Hematopoietic multipotent progenitor cell treated with erythropoietin and hydrocortisone succinate and interleukin-3 and kit ligand, for 6 days (in vitro differentiated cells): ENCODE data around the gene ATP10B.
"Not testable (repeated sequence)": the region's sequence is repeated elsewhere in the genome, so short reads cannot be mapped to it uniquely, and the experiment has no call there.

Experiments used
- DNase-seq: peaks from one replicate; pipeline ENCODE4 v3.0.0-alpha.2; 2015

The ATP10B gene

DNA sequence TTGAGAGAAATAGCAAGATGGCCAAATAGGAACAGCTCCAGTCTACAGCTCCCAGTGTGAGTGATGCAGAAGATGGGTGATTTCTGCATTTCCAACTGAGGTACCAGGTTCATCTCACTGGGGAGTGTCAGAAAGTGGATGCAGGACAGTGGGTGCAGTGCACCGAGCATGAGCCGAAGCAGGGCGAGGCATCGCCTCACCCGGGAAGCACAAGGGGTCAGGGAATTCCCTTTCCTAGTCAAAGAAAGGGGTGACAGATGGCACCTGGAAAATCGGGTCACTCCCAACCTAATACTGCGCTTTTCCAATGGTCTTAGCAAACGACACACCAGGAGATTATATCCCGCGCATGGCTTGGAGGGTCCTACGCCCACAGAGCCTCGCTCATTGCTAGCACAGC lies 39.0 kb downstream of the ATP10B start:
- not testable (repeated sequence) for DNase-seq

DNA sequence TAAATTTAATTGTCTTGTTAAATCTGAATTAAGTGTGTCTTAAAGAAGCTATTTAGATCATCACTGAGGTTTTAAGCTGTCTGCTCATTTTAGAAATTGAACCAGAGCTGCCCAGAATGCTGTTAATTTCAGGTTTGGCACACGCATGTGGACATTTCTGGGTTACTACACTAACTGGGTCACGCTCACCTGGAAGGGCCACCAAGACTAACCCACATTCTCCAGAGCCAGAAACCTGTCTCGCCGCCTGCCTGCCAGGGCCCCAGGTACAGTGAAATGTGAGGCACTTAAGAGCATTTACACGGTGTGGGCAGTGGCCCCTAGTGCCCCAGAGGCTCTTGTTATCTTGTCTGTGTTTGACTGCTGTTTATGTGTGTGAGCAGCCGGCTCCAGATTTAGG lies 46.6 kb downstream of the ATP10B start:
- DNase-seq, result no peak

DNA sequence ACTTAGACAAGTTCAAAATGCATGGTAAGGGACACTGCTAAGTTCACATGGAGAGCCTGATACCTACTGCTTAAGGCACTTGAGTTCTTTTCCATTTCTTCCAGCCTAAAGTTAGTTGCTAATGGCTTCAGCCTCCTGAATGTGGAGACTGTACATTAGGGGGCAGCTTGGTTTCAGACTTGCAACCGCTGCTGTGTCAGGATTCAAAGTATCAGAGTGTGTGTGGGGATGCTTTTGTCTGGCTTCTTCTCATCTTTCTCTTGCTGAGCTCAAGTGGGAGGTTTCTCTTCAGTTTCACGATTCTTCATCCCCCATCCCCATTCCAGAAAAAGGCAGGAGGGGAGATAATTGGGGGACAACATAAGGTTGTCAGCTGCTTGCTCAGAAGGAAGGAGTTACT lies 49.4 kb downstream of the ATP10B start:
- no peak for DNase-seq

DNA sequence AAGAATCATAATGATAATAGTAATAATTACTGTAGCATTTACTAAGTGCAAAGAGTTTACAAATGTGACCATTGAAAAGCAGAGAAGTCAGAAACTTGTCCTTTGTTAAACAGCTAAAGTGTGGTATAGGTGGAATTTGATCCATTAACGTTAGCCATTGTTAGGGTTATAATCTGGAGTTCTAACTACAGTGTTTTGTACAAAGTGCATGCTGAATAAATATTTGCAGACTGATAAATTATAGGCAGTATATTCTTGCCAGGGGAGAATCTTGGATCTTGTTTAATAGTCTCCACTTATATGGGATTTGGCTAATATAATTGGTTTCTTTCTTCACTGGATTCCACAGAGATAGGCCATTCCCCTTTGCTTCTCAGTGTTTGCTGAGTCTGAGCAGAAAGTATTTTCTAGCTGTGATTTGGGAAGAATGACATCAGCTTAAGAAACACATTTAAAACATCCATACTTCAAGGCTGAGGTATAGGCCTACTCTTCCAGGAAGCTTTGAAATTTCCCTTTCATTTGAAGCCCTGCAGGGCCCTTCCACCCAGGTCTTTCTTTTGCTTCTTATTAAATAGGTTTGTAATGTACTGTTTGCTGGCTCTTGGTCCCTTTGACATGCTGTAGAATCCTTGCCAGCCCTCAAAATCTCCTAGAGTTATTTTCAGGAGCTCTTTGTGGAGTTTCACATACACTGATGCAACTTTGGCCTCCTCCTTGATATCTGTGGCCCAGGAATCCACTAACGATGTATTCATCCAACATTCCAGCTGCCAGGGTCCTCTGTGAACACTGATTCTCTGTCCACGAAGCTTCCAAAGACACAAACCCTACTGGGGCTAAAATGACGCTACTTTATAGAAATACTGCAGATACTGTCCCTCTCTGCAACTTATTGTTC lies 51.4 kb downstream of the ATP10B start:
- no peak for DNase-seq

GRCh38 chr5:160799184-160799583 lies 52.8 kb downstream of the ATP10B start:
- DNase-seq, result peak; percentile 64

DNA sequence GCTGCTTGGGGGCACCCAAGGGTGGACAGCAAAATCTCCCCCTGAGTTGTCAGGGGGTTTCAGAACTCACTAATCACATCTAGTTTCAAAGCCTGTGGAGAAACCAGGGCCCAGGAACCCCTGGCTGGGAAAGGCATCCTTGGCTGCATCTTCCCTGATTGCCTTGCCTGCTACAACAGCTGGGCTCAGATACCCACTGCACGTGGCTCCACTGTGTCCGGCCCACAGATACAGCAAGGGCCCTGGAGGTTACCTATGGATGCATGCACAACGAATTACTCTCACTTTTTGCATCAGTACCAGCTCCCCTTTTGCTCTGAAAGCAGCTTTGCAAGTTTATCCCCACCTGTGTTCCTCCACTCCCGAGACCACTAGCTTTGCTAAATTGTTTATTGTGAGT lies 55.0 kb downstream of the ATP10B start:
- DNase-seq, result no peak

- no peak for DNase-seq
Observed at GRCh38 chr5:160793530-160793899, 58.5 kb downstream of the ATP10B start.

DNA sequence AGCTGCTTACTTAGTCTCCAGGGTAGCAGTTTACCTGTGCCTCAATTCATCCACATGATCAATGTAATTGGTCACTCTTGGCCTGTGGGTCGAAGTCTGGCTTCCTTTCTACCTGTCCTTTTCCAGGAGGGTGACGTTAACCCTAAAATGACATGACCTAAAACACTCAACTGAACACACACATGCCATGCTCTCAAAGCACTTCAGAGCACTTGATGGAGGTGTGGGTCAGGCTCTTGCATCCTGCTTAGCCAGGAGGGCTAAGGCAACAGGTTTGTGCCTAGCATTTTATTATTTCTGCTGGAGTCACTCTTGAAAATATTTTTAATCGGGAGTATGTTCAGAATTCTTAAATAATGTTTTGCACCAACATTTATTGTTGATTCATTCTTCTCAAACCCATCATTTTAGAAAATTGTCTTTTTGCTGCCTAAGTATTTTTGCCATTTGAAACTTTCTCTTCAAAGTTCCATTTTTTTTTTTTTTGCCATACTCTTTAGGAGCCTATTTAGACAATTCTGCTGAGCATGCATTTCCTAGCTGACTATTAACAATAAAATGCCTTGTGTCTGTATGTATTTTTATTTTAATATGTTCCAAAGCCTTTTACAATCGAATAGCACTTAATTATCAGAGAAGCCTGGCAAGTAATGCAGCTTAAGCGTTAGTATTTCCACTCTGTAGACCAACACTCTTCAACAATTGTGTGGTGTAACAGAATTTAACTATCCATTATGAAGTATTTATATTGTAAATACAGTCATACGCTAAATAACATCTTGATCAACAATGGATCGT lies 59.1 kb downstream of the ATP10B start:
- no peak for DNase-seq

DNA sequence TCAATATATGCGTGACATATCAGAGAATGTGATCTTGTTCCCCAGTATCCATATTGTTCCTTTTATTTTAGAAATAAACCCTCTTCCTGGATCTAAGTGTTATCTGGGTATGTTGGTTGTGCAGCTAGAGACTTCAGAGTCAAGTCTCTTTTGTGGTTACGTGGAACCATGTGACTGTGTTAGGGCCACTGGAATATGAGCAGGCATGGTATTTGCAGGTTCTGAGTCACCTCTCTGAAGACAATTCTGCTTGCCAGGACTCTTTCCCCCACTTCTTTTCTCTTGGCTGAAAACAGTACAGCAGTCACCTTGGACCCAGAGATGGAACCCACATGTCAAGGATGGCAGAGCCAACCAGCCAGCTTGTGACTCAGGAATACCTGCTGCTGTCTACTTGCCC lies 59.7 kb downstream of the ATP10B start:
- DNase-seq, result no peak

- DNase-seq, result no peak
Observed at GRCh38 chr5:160789219-160789859, 62.7 kb downstream of the ATP10B start.

DNA sequence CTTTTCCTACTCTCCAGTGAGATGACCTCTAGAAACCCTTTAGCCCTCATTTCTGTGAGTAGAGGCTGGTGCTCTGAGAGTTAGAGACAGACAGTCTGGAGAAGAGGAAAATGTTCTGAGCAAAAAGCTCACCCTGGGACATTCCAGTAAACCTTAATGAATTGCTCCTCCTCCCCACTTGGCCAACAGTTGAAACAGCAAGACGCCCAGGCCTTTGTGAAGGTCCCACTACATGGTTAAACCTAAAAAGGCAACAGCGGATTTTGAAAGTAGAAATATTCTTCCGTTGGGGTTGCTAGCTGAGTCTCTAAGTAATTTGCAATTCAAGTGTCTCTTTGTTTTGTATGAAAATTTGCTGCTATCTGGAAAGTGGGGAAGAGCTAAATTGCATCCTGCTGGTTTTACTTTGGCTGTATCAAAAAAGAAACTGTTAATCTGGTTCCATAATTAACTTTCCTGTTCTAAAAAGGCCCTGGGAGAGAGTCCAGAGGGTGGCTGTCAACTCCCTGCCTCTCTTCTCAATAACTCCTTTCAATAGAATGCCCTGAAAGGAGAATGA lies 63.8 kb downstream of the ATP10B start:
- DNase-seq, result no peak

GRCh38 chr5:160787240-160787639 lies 64.8 kb downstream of the ATP10B start:
- DNase-seq, result peak; percentile 36

- no peak for DNase-seq
Observed at GRCh38 chr5:160774666-160775315, 77.2 kb downstream of the ATP10B start.

- DNase-seq, result no peak
Observed at GRCh38 chr5:160773646-160774410, 78.2 kb downstream of the ATP10B start.

DNA sequence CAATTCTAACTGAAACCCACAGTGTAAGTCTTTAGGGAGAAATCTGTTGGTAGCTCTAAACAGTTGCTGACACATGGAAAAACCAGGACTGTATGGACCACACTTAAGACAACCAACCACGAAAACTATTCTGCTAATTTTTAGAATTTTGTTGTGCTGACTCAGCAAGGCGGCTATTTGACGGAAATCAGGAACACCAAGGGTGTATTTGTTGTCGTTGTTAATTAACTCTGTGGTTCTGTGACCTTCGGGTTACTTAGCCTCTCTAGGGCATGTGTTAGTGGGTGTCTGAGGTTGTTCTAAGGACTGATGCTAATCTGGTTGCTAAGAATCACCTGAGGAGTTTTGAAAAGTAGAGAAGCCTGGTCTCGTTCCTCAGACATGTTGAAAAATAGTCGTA lies 79.2 kb downstream of the ATP10B start:
- no peak for DNase-seq

- DNase-seq, result no peak
Observed at GRCh38 chr5:160770718-160771117, 81.3 kb downstream of the ATP10B start.

GRCh38 chr5:160769301-160769700 lies 82.7 kb downstream of the ATP10B start:
- no peak for DNase-seq

DNA sequence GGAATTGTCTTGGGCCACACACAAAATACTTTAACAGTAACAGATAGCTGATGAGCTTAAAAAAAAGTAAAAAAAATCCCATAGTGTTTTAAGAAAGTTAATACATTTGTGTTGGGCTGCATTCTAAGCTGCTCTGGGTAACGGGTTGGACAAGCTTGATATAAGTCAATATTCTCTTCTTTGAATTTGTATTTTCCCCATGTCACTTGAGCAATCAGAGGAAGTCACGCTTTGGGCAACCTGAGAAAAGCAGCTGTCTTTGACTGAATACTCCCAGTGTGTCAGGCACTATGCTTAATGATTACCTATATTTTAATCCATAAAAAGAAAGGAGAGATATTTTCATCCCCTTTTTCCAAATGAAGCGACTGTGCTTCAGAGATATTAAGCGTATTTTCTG lies 84.9 kb downstream of the ATP10B start:
- DNase-seq, result no peak

- DNase-seq, result no peak
Observed at GRCh38 chr5:160760008-160760407, 92.0 kb downstream of the ATP10B start.

DNA sequence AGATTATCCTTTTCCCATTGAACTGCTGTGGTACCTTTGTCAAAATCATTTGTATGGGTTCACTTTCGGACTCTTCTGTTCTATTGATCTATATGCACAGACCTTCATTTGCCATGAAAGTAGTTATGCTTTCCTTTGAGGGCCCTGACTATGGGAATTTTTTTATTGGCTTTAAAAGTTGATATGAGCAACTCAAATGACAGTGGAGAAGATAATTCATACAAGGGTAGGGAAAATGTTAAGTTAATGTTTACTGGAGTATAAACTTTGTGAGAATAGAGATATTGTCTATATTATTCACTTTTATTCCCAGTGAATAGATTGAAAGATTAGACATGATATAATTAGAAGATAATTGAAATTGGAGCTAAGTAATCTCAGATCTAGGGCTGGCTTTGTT lies 94.8 kb downstream of the ATP10B start:
- DNase-seq, result no peak

DNA sequence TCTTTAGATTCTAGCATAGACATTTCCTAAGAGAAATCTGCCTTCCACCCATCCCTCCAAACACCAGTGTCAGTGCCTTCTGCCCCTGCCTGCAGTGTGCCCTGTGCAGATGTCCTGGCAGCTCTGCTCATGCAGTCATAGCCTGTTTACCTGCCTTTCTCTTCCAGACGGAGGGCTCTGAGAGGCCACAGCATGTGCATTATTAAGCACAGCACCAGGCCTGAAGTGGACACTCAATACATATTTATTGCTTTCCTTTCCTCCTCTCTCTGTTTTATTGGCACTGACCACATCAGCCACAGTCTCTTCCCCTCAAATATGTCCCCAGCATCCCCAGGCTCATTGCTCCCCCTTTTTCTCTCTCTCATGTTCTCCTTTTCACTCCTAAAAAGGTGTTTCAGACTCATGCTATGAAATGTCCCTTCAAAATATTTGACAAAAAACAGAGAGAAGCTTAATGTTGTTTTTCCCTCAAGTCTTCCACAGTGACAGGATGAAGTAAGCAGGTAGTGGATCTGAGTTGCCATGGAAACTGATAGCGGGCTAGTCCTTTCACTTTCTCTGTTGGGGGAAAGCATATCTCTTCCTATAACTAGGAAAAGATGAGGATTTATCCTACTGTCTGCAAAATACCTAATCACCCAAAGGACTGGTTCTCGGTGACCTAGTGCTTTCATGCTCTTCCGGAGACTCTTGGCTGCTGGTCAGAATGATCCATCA lies 100.9 kb downstream of the ATP10B start:
- DNase-seq, result no peak
